MG63 (cell line): ENCODE measurements around the gene POM121C. TPM values are rescaled to one million over a fixed set of nuclear protein-coding genes. Genes with fewer than 3 reads are reported as not detected.
"Not testable (repeated sequence)": the region's sequence is repeated elsewhere in the genome, so short reads cannot be mapped to it uniquely, and the experiment has no call there.

Experiments
- DNase-seq: peaks from one replicate; pipeline ENCODE4 v3.0.0-alpha.2; 2020
- H3K27me3 ChIP-seq: fragments of 250-450 bp; sonication (Bioruptor Pico); 2 replicates; pipeline ENCODE4 v1.5.1; 2020; ENCODE audit warnings: mild to moderate bottlenecking, moderate library complexity
- H3K36me3 ChIP-seq: fragments of 250-450 bp; sonication (Bioruptor Pico); 2 replicates; pipeline ENCODE4 v1.5.1; 2020; ENCODE audit warnings: mild to moderate bottlenecking, moderate library complexity
- H3K4me3 ChIP-seq: fragments of 250-450 bp; sonication (Bioruptor Pico); 2 replicates; pipeline ENCODE4 v1.5.1; 2020; ENCODE audit warnings: mild to moderate bottlenecking, moderate library complexity
- H3K9me3 ChIP-seq: fragments of 250-450 bp; sonication (Bioruptor Pico); 2 replicates; pipeline ENCODE4 v1.5.1; 2020; ENCODE audit warnings: mild to moderate bottlenecking, moderate library complexity
- total RNA-seq: library from RNA; depleted of rRNA; stranded (reverse); fragments of >200 nt; shearing (Covaris generic); gene quantifications from 2 replicates; pipeline ENCODE4 v1.2.3, GENCODE V29; 2014; ENCODE audit warnings: low replicate concordance; rRNA removed

POM121C gene
- total RNA-seq, 1 experiment from 2014 or later = 4.5 TPM

GRCh38 chr7:75409880-75410822, 75.9 kb downstream of the POM121C start:
- peak overlapping the region; percentile 27; the same call in 1 of the 2 replicates for H3K4me3 ChIP-seq
- not testable (repeated sequence) for H3K27me3 ChIP-seq, H3K9me3 ChIP-seq, H3K36me3 ChIP-seq, DNase-seq

- H3K9me3 ChIP-seq, H3K27me3 ChIP-seq, H3K36me3 ChIP-seq, DNase-seq, H3K4me3 ChIP-seq: not testable (repeated sequence)
Observed at GRCh38 chr7:75404663-75405062, 81.4 kb downstream of the POM121C start.

- not testable (repeated sequence) for H3K27me3 ChIP-seq, H3K9me3 ChIP-seq, H3K36me3 ChIP-seq, DNase-seq, H3K4me3 ChIP-seq
Observed at GRCh38 chr7:75403455-75404443, 82.3 kb downstream of the POM121C start.

GRCh38 chr7:75400575-75400974, 85.5 kb downstream of the POM121C start:
- H3K36me3 ChIP-seq, H3K27me3 ChIP-seq, H3K4me3 ChIP-seq, DNase-seq, H3K9me3 ChIP-seq: not testable (repeated sequence)

GRCh38 chr7:75398771-75399700, 87.1 kb downstream of the POM121C start:
- not testable (repeated sequence) for H3K4me3 ChIP-seq, DNase-seq, H3K36me3 ChIP-seq, H3K9me3 ChIP-seq, H3K27me3 ChIP-seq

GRCh38 chr7:75397865-75398264, 88.2 kb downstream of the POM121C start:
- not testable (repeated sequence) for H3K36me3 ChIP-seq

GRCh38 chr7:75395329-75395728, 90.8 kb downstream of the POM121C start, which contains the start of gene TRIM73:
TSS of gene TRIM73 (plus strand) at chr7:75395629. CDS start at chr7:75398934, 3,305 bp downstream.
- H3K4me3 ChIP-seq, H3K9me3 ChIP-seq, H3K36me3 ChIP-seq, DNase-seq, H3K27me3 ChIP-seq: not testable (repeated sequence)

More at GRCh38 chr7:75397865-75398264, 88.2 kb downstream of the POM121C start:
- not testable (repeated sequence) for H3K27me3 ChIP-seq, H3K4me3 ChIP-seq, H3K9me3 ChIP-seq, DNase-seq

GRCh38 chr7:75393194-75393593, 92.9 kb downstream of the POM121C start:
- not testable (repeated sequence) for H3K9me3 ChIP-seq, H3K36me3 ChIP-seq, H3K27me3 ChIP-seq, DNase-seq, H3K4me3 ChIP-seq

- H3K36me3 ChIP-seq, H3K27me3 ChIP-seq, H3K9me3 ChIP-seq, DNase-seq, H3K4me3 ChIP-seq: not testable (repeated sequence)
Observed at GRCh38 chr7:75374519-75375317, 111.4 kb downstream of the POM121C start.

GRCh38 chr7:75374144-75374518, 112.0 kb downstream of the POM121C start:
- DNase-seq, H3K9me3 ChIP-seq: not testable (repeated sequence)

GRCh38 chr7:75367313-75367712, 118.8 kb downstream of the POM121C start:
- not testable (repeated sequence) for H3K4me3 ChIP-seq, H3K36me3 ChIP-seq, H3K27me3 ChIP-seq, H3K9me3 ChIP-seq, DNase-seq

More at GRCh38 chr7:75374144-75374518, 112.0 kb downstream of the POM121C start:
- H3K4me3 ChIP-seq, H3K27me3 ChIP-seq, H3K36me3 ChIP-seq: not testable (repeated sequence)

Other genes with a start within 250 kb of the POM121C start
- gene TRIM73, start 90.7 kb downstream of the POM121C start, total RNA-seq = 0.20 TPM in 1 of 2 replicates, not detected in the other
- not detected in 2 replicates for gene SPDYE5, start 6.0 kb upstream of the POM121C start, total RNA-seq